Measurements from ENCODE around the gene MBNL2.
A peak's percentile ranks its signal among the peaks of the same experiment; 100 is the strongest.

MBNL2 gene

DNA sequence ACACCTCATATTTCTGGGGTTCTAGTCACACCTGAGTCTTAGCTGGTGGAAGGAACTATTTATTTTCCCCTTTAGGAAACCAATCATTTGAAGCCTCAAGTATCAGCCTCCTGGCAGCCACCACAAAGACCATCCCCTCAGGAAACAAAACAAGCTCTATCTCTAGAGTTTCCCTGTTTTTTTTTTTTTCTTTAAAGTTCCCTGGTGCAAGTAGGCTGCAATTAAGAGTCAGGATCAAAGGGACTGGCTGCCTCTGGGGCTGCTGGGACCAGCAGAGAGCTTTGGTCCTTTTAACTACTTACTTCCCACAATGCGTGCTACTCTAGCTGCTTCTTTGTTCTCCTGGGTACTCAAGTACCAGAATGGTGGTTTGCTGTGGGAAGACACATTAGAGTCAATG lies 11.4 kb downstream of the MBNL2 start:
- Histone ChIP-seq H3K36me3 (ENCODE audit: control insufficient read depth, insufficient read depth, low read length) (peaks cover 71% of the 10 kb centered on the region), H3K4me3 (ENCODE audit: extremely low read depth, insufficient read depth, low read length, poor library complexity, severe bottlenecking) (no peak overlapping the region), H3K4me1 (ENCODE audit: control insufficient read depth, insufficient read depth, low read length, poor library complexity, severe bottlenecking) (peaks cover 18% of the 10 kb centered on the region), H3K27ac (ENCODE audit: low read depth, low read length, severe bottlenecking) (peak overlapping the region; percentile 66), H3K9me3 (ENCODE audit: control insufficient read depth, low read length) (no peaks in the 10 kb centered on the region)
- WGBS, 2 experiments (ENCODE audit: insufficient coverage in 2 of 2): no CpG with 5 or more reads among the region's 1 CpG

DNA sequence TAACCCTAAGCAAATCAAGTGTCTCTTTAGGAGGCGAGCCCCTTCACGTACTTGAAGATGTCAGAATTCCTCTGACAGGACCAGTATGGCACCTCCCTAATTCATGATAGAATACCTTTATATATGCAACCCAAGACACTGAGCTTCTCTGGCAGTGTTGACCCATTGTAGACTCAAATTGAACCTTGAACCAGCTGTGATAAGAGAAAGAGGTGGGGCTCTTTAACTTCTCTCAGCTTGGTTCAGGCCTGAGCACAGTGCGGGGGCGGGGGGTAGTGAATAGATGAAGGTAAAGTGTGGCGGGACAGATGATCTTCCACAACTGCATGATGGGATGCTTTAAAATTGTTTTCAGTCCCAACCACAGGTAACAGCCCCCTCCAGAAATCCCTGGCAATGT lies 12.1 kb downstream of the MBNL2 start:
- Histone ChIP-seq H3K4me1 (ENCODE audit: control insufficient read depth, insufficient read depth, low read length, poor library complexity, severe bottlenecking) (peaks cover 18% of the 10 kb centered on the region), H3K36me3 (ENCODE audit: control insufficient read depth, insufficient read depth, low read length) (peaks cover 75% of the 10 kb centered on the region), H3K9me3 (ENCODE audit: control insufficient read depth, low read length) (no peaks in the 10 kb centered on the region), H3K27ac (ENCODE audit: low read depth, low read length, severe bottlenecking) (no peak overlapping the region), H3K4me3 (ENCODE audit: extremely low read depth, insufficient read depth, low read length, poor library complexity, severe bottlenecking) (no peak overlapping the region)
- WGBS, 2 experiments (ENCODE audit: insufficient coverage in 2 of 2): 79 to 100% methylated on average over 3 to 4 of the region's 5 CpGs

DNA sequence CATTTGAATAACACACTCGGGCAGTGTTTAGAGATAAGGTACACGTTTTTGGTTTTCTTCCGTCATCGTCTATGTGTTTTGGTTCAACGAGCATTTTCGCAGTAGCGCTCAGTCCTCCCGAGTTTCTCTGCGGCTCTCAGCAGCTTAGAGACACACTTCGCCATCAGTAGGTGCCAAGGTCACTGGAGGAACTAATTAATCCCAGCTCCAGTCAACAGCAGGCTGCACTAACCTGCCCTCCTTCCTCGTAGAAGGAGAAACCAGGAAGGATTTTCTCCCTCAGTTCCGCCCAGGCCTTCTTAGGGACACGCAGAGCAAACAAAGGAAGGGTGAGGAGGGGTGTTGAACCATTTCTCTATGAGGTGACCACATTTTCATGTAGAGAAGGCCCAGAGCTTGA lies 12.6 kb downstream of the MBNL2 start:
- no peak overlapping the region for H3K27ac ChIP-seq (ENCODE audit: low read depth, low read length, severe bottlenecking)
- peaks cover 20% of the 10 kb centered on the region for H3K4me1 ChIP-seq (ENCODE audit: control insufficient read depth, insufficient read depth, low read length, poor library complexity, severe bottlenecking)
- peaks cover 73% of the 10 kb centered on the region for H3K36me3 ChIP-seq (ENCODE audit: control insufficient read depth, insufficient read depth, low read length)
- WGBS, 2 experiments (ENCODE audit: insufficient coverage in 2 of 2): 93 to 94% methylated on average over 10 to 13 of the region's 13 CpGs
- H3K4me3 ChIP-seq (ENCODE audit: extremely low read depth, insufficient read depth, low read length, poor library complexity, severe bottlenecking): no peak overlapping the region
- no peaks in the 10 kb centered on the region for H3K9me3 ChIP-seq (ENCODE audit: control insufficient read depth, low read length)

DNA sequence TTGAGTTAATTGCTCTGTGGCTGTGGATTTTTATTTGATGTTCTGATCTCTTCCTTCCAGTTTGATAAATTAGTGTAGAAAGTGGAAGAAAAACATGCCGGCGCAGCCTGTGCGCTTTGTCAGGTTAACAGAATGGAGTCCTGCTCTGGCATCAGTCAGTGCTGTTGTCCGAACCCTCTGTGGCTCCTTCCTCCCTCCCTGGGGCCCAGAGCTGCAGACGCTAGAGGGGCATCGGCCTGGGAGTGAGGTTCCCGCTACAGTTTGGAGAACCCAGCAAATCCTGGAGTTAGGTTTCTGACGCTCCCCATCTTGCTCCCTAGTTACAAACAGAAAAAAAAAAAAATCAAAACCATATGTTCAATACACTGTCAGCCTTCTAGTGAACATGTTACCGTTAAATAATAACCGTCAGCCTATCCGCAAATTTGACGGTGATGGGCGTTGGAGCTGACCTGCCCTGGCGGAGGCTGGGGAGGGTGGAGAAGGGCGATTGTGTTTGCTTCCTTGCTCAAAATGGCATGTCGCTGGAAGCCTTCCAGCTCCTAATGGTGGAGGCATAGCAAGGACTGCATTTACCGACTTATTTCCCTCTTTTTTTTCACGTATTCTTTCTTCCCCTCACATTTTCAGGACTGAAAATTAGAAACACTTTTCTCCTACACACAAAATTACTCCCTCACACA lies 13.6 kb downstream of the MBNL2 start:
- Histone ChIP-seq H3K9me3 (ENCODE audit: control insufficient read depth, low read length) (no peaks in the 10 kb centered on the region), H3K36me3 (ENCODE audit: control insufficient read depth, insufficient read depth, low read length) (peaks cover 68% of the 10 kb centered on the region), H3K27ac (ENCODE audit: low read depth, low read length, severe bottlenecking) (no peak overlapping the region), H3K4me3 (ENCODE audit: extremely low read depth, insufficient read depth, low read length, poor library complexity, severe bottlenecking) (no peak overlapping the region), H3K4me1 (ENCODE audit: control insufficient read depth, insufficient read depth, low read length, poor library complexity, severe bottlenecking) (peaks cover 27% of the 10 kb centered on the region)
- WGBS, 2 experiments (ENCODE audit: insufficient coverage in 2 of 2): 94 to 99% methylated on average over 10 to 18 of the region's 18 CpGs

DNA sequence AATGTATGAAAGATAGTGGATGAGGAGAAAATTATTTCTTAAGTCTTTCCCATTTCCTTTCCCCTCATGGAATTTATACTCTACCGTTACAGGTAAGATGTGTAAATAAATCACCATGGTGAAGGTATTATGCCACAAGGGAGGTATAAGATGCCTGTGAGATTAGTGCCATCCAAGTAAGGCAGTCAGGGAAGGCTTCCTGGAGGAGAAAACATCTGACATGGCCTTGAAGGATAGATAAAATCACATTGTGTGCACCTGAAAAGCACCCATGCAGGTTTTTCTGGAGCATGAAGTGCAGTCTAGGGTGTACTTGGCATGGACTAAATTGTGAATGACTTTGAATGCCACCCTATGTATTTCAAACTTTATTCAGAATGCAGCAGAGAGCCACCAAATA lies 15.3 kb downstream of the MBNL2 start:
- H3K4me3 ChIP-seq (ENCODE audit: extremely low read depth, insufficient read depth, low read length, poor library complexity, severe bottlenecking): no peak overlapping the region
- H3K36me3 ChIP-seq (ENCODE audit: control insufficient read depth, insufficient read depth, low read length): peaks cover 55% of the 10 kb centered on the region
- H3K4me1 ChIP-seq (ENCODE audit: control insufficient read depth, insufficient read depth, low read length, poor library complexity, severe bottlenecking): peaks cover 27% of the 10 kb centered on the region
- no peak overlapping the region for H3K27ac ChIP-seq (ENCODE audit: low read depth, low read length, severe bottlenecking)
- WGBS, 2 experiments (ENCODE audit: insufficient coverage in 2 of 2): no CpG with 5 or more reads among the region's 1 CpG
- no peaks in the 10 kb centered on the region for H3K9me3 ChIP-seq (ENCODE audit: control insufficient read depth, low read length)

DNA sequence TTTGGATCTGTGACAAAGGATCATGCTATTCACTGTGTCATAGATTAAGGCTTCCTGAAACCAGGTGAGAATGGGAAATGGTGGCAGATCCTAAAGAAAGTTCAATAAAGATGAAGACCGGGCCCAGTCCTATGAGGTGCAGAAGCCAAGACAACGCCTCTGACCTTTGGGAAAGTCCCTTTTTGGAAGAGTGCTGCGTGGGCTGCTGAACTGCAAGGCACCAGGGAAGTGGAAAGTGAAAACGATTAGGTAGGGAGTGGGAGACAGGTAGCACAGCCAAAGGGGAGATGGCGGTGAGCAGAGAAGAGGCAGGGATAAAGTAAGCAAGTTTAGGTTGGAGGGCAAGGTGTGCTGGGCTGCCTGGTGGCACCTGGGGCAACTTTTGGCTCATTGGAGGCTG lies 16.3 kb downstream of the MBNL2 start:
- Histone ChIP-seq H3K4me1 (ENCODE audit: control insufficient read depth, insufficient read depth, low read length, poor library complexity, severe bottlenecking) (peaks cover 34% of the 10 kb centered on the region), H3K4me3 (ENCODE audit: extremely low read depth, insufficient read depth, low read length, poor library complexity, severe bottlenecking) (no peak overlapping the region), H3K9me3 (ENCODE audit: control insufficient read depth, low read length) (no peaks in the 10 kb centered on the region), H3K36me3 (ENCODE audit: control insufficient read depth, insufficient read depth, low read length) (peaks cover 56% of the 10 kb centered on the region), H3K27ac (ENCODE audit: low read depth, low read length, severe bottlenecking) (no peak overlapping the region)
- 93 to 99% methylated on average over 5 of the region's 5 CpGs for WGBS, 2 experiments (ENCODE audit: insufficient coverage in 2 of 2)

DNA sequence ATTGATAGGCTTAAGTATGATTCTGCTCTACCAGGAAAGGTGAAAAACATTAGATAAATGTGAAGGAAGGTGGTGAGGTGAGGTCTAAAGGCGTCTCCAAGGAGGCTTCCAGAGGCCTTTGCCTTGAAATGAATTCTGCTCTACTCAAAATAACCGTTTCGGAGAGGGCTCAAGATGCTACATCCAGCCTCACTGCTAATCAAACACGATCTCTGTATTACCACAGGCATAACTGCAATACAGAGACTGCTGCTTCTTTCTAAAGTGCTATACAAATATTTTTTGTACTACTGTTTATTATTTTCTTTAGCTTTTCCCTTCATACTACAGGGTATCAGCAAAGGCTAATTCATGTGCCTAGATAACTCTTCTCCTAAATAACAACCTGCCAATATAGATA lies 16.8 kb downstream of the MBNL2 start:
- WGBS, 2 experiments (ENCODE audit: insufficient coverage in 2 of 2): 60 to 93% methylated on average over 1 to 3 of the region's 4 CpGs
- no peak overlapping the region for H3K27ac ChIP-seq (ENCODE audit: low read depth, low read length, severe bottlenecking)
- peaks cover 36% of the 10 kb centered on the region for H3K4me1 ChIP-seq (ENCODE audit: control insufficient read depth, insufficient read depth, low read length, poor library complexity, severe bottlenecking)
- H3K4me3 ChIP-seq (ENCODE audit: extremely low read depth, insufficient read depth, low read length, poor library complexity, severe bottlenecking): no peak overlapping the region
- peaks cover 52% of the 10 kb centered on the region for H3K36me3 ChIP-seq (ENCODE audit: control insufficient read depth, insufficient read depth, low read length)
- H3K9me3 ChIP-seq (ENCODE audit: control insufficient read depth, low read length): no peaks in the 10 kb centered on the region

DNA sequence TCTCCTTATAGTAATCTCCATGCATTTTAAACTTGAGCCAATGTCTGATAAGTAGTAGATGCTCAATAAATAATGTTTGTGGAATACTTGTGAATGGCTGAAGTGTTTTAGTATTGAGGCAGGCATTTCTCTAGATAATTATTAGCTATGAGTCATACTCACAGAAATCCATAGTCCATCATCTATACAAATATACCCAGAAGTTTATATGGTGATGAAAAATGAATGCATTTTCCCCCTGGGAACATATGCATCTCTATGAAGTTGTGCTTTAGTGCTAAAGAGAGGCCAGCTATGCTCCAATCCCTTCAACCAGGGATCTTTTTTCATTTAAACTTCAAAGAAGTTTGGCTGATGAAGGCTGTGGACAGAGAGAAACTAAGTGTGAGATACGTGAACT lies 17.2 kb downstream of the MBNL2 start:
- peaks cover 48% of the 10 kb centered on the region for H3K36me3 ChIP-seq (ENCODE audit: control insufficient read depth, insufficient read depth, low read length)
- peaks cover 32% of the 10 kb centered on the region for H3K4me1 ChIP-seq (ENCODE audit: control insufficient read depth, insufficient read depth, low read length, poor library complexity, severe bottlenecking)
- H3K9me3 ChIP-seq (ENCODE audit: control insufficient read depth, low read length): no peaks in the 10 kb centered on the region
- 90 to 100% methylated on average over 1 of the region's 1 CpG for WGBS, 2 experiments (ENCODE audit: insufficient coverage in 2 of 2)
- H3K27ac ChIP-seq (ENCODE audit: low read depth, low read length, severe bottlenecking): no peak overlapping the region
- H3K4me3 ChIP-seq (ENCODE audit: extremely low read depth, insufficient read depth, low read length, poor library complexity, severe bottlenecking): no peak overlapping the region

DNA sequence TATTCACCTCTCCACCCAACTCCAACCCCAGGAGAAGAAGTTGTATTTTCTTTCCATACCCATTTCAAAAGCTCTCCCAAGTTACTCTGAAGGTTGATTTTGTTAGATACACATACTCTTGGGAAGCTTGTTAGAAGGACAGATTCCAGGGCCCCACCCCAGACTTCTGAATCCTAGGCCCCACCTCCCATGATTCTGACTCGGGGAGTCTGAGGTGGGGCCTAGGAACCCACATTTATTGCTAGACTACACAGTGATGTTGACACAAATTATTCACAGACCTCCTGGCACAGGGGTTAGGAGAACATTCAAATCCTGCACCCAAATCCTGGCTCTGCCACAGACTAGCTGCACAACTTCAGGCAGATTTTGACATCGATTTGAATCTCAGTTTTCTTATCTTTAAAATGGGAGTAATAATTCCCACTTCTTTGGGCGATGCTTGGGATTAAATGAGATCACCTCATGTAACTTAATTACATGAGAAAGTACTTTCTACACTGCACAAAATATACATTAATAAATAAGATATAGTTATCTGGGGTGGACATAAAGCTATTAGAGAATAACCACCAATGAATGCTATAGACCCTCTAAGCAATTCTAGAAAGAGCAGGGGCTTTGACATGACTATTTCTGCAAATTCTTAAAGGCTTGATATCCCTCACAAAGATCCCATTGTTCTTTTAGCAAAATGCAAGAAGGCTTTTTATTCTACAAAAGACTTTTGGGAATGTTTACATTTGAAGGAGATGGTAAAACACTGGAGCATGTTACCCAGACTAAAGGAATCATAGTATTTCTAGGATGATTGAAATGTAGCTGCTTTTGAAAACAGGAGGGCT lies 18.0 kb downstream of the MBNL2 start:
- H3K27ac ChIP-seq (ENCODE audit: low read depth, low read length, severe bottlenecking): peak overlapping the region; percentile 55
- 100% methylated on average over 1 of the region's 3 CpGs; no CpG with 5 or more reads in 1 of the 2 experiments for WGBS, 2 experiments (ENCODE audit: insufficient coverage in 2 of 2)

DNA sequence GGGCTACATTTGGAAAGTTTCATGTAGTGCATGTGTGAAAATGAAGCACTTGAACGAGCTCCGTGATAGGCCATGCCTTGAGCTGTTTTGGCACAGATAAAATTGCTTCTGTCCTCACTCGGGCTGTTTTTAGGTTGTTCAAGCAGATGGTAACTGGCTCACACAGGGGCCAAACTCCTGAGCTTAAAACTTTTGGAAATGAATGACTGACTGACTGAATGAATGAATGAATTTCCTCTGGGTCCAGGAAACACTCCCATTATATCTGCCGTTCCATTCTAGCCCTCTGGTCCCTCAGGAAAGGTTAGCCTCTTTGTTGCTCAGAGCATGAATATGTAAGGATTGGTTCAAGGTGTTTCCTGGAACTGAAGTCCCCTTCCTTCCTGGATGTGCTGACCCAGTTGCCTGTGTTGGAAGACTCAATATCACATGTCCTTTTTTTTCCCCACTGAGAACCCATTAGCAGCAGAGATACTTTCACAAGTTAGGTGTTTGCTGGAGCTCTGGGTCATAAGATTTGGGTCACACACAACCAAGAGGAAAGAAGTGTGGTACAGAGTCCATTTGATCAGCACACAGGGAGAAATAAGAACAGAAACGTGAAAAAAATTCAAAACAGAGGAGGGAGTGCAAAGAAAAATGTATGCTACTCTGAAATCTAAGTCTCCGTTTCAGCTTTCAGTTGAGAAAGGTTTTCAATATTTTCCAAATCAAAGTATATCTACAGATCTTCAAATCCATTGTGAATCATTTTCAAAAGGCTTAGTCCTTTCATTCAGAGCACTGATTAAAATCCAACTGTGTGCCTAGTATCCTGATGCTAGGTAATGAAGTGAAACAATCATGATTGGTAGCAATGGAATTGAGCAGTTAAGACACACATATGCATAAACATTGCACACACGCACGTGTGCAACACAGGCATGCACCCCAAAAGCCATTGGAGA lies 18.9 kb downstream of the MBNL2 start:
- Histone ChIP-seq H3K4me3 (ENCODE audit: extremely low read depth, insufficient read depth, low read length, poor library complexity, severe bottlenecking) (no peak overlapping the region), H3K36me3 (ENCODE audit: control insufficient read depth, insufficient read depth, low read length) (peaks cover 33% of the 10 kb centered on the region), H3K27ac (ENCODE audit: low read depth, low read length, severe bottlenecking) (peak overlapping the region; percentile 55), H3K9me3 (ENCODE audit: control insufficient read depth, low read length) (no peaks in the 10 kb centered on the region), H3K4me1 (ENCODE audit: control insufficient read depth, insufficient read depth, low read length, poor library complexity, severe bottlenecking) (peaks cover 25% of the 10 kb centered on the region)
- 73 to 87% methylated on average over 5 to 7 of the region's 8 CpGs for WGBS, 2 experiments (ENCODE audit: insufficient coverage in 2 of 2)

More for the DNA sequence above, 18.0 kb downstream of the MBNL2 start:
- H3K36me3 ChIP-seq (ENCODE audit: control insufficient read depth, insufficient read depth, low read length): peaks cover 39% of the 10 kb centered on the region
- peaks cover 26% of the 10 kb centered on the region for H3K4me1 ChIP-seq (ENCODE audit: control insufficient read depth, insufficient read depth, low read length, poor library complexity, severe bottlenecking)
- H3K4me3 ChIP-seq (ENCODE audit: extremely low read depth, insufficient read depth, low read length, poor library complexity, severe bottlenecking): no peak overlapping the region
- H3K9me3 ChIP-seq (ENCODE audit: control insufficient read depth, low read length): no peaks in the 10 kb centered on the region
